ENCODE data around the gene F13A1.

Gene F13A1
- 0 to 0.61 (median 0.13) reads per million in 4 donors for total RNA-seq

DNA sequence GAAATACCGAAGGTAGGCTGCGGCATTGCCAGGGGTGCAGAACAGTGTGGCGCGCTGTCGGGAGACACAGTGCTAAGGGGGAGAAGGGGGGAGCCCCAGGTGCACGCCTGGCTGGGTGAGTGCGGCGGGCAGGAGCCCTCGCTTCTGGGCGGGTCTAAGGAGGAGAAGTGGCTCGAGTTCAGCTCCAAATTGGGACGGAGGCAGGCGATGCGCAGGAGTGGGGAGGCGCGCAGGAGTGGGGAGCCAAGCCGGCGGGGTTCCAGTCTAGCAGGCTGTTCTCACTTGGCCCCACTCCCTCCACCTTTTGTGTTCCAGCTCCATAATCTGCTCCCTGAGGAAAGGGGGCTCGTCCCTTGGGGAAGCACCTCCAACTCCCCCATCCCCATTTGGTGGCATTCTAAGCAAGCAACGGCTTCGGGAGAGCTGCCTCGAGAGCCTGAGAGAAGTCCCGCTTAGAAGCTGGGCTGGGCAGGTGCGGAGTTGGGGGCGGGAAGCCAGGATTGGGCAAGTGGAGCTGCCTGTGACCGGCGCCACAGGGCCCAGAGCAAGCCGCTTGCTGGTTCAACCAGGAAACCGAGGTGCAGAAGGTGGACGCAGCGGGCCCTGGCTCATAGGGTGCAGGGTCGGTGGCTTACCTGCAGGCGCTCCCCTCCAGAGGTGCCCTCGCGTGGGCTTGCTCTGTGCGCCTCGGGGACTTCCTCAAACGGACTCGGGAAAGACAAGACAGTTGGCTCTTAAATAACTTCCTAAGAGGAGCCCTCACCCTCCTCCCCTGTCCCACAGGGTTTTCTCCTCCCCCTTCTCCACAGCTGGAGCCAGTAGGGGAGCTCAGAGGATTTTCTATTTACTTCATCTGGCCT is at the start of gene F13A1:
TSS of gene F13A1 (minus strand) at position 711 of the 860 bp plus-strand sequence. CDS start 1,998 bp downstream, outside the sequence.
- no peak for DNase-seq

DNA sequence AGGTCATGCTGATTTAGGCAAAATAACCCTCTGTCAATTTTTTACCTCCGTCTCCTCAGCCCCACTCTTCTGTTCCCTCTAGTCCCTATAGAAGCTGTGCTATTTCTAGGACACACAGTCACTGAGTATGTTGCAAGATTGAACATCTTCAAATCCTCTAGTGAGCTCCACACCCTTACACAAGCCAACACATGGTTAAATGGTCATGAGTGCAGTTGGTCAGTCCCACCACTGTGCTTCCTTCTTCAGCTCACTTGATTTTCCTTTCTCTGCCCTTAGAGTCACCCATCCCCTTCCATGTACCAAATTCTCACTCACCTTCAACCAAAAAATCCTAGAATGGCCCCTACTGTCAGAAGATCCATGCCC is 48.2 kb upstream of the F13A1 start:
- no peak for DNase-seq

DNA sequence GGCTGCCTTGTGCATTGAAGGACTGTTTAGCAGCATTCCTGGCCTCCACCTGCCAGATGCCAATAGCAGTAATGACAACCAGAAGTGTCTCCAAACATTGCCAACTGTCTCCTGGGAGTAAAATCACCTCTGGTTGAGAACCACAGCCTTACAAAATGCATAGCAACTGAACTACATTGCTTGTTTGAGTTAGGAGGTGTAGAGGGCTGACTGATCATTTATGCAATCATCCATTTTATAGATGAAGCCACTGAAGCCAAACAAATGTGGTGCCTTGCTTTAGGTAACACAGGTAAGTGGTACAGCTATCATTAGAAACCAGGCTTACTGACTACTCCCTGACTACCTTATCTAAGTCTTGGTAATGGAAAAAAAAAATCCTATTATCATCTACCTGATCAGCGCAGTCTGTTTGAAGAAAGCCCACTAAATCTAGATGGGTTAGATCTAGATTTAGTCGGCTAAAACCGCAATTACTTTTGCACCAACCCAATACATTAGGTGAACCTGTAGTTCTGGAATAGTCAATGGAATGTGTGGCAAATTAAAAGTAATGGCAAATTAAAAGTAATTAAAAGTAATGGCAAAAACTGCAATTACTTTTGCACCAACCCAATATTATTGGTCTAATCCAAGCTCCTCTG is 47.7 kb upstream of the F13A1 start:
- no peak for DNase-seq

DNA sequence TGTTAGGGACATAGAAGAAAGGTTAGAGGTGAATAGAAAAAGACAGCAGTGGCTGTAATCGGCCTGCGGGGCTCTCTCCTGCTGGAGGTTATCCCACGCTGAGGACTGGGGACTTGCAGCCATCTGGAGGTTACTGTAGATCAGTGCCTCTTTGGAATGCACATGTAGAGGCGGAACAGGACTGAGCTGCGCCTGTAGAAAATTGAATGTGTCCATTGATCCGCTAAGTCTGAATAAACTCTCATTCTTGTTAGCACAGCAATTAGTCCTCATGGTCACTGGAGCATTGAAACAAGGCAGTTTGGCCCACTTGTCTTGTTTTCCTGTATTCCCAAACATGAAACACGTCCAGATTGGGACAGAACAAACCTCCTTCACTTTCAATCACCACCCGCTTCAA is 46.3 kb upstream of the F13A1 start:
- no peak for DNase-seq

DNA sequence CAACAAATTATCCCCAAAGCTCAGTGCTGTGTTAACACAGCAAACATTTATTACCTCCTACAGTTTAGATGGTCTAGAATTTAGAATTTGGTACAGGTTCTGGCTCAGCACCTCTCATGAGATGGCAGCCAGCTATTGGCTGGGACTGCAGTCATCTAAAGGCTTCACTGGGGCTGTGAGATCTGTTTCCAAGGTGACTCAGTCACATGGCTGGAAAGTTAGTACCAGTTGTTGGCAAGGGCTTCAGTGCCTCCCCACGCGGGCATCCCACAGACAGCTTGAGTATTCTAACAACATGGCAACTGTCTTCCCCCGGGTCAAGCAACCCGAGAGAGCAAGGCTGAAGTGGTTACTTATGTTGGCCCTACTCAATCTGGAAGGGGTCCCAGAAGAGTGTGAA is 44.8 kb upstream of the F13A1 start:
- no peak for DNase-seq

DNA sequence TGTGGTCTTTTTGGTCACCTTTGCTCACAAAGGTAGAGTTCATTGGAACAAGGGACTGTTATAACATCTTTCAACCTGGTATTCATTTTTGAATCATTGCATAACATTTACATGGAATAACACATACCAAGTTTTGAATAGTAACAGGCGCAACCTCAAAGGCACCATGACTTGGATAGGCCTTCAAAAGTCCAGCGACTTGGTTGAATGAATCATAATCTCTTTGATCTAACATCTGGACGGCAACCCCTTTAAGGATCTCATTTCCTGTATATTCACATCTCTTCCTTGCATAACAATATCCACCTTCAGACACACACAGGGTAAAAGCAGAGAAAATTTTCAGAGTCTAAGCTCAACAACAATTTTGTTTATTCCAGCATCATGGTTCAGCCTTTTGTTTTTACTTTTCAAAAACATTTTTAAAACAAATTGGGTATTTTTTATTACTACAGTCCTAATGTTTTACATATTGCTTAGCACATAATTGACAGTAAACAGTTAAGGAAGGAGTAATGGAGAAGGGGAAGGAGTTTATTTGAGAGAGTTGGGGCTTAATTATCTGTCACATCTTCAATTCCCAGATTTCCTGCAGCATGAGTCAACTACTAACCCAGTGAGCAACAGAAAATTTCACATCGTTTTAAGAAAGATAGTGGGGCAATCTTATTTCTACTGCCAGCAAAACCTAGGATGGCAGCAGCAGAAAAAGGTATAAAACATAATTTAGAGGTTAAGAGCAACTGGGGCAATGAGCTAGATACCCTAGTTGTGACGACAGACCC is 41.8 kb upstream of the F13A1 start:
- no peak for DNase-seq

DNA sequence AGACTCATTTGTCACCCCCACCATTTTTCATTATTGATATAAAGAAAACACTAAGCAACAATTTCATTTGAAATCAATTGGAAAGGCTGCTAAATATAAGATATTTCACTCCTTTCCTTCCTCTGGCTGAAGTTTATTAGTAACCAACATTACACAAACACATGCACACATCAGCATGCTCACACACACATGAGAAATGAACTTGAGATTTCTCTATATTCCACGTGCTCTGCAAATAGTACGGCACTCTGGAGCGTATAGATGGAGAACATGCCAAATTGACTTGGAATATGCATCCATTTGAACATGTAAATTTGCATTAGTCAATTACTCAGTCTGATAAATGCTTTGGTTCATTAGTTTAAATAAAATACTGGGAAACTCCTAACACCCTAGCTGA is 37.1 kb upstream of the F13A1 start:
- no peak for DNase-seq

DNA sequence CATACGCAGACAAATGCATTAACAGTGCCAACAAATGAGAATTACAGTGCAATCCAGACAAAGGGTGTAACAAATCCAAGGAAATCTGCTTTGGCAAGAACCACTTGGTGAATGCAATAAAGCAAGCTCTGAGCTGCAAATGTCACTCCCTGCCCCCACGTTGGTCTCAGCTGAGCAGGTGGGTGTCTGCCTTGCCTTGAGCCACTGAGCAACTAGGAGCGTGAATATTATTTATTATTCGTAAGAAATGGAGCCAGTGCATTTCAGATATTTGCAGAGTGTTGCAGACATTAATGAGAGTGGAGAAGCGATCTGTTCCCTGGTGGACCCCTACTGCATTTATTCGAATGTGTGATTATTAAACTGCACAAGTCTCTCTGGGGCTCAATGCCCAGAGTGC is 36.6 kb upstream of the F13A1 start:
- DNase-seq: no peak

DNA sequence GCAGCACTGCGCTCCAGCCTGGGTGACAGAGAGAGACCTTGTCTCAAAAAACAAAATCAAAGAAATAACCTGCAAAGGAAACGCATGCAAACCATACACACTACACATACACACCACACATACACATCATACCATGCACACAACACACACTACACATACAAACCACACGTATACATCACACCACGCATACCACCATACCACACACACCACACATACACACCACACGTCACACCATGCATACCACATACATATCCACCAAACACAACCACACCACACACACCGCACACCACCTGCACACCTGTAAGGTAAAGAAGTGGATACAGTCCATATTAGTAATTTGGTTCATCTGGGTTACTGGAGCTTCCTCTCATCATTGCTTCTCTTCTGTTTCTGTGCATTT is 32.3 kb upstream of the F13A1 start:
- no peak for DNase-seq

DNA sequence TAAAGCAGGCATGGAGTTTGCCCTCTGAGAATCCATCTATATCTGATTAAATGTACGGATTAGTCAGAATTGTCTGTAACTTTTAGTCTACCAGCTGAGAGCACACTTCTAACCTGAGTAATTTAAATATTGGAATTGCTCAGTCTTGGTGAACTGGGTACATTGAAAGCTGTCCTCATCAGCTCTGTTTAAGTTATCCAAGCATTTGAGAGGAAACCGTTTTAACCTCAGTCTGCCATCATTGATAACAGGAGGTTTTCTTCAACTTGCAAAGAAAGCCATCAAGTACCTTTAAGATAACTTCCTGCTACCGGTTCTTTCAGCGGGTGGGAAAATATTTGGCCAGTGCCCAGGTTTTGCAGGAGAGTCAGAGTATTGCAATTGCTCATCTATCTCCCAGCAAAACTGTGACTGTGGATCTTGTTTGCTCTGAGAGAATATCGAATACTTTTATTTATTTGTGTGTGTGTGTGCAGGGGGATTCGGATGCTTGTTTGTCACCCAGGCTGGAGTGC is 31.1 kb upstream of the F13A1 start:
- no peak for DNase-seq

DNA sequence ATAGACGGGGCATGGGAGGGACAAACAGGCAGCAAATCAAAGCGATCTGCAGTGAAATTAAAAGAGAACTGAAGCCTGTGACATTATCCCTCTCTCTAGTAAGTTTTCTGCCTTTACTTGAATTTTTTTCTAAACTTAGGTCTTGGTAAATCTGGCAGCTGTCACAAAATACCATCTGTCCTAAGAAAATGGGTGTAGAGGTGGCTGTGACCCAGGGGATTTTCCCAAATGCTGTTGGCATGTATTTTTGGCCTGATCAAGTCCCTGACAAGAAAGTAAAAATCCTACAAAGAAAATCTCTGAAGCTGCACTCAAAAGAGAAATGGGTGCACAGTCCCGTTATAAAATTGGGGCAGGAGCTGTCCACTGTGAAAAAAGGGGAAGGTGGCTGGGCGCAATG is 30.2 kb upstream of the F13A1 start:
- no peak for DNase-seq

DNA sequence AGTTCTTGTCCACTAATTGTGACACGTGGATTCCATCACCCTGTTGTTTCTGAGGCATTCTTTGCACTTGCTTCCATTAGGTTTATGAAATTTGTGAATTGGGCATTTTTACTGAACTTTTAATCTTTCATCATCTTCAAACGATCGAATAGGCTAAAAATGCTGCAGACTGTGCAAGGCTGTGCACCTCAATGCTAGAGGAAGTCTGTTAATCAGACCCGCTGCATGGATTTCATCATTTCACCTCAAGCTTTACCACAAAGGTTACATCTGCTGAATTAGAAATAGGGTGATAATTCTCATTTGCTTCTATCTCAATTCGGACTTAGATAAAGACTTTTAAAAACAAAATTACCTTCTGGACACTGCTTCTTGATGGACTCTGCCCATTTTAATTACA is 27.8 kb upstream of the F13A1 start:
- no peak for DNase-seq

DNA sequence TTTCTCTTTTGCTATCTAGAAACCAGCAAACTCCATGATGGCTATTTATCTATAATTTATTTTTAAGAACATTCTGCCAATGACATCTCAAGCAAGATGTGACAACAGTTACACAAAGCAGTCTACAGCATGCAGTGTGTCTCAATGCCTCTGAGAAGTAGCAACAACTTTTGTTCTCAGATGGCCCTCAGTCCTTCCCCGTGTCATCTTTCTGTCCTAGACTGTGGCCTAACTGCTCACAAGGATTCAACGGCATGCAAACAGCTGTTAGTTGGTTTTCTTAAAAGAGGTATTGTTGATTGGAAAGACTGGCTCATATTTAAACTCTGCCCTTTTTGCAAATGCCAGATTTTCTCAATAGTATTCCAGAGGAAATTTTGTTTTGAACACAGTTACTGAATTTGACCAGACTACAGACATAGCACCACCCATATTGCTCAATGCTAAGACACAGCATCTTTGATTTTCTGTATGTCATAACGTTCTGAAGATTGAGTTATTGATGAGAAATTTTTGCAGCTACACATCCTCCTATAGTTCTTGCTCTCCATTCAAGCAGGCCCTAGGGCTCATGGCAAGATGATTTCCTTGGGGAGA is 26.1 kb upstream of the F13A1 start:
- no peak for DNase-seq

DNA sequence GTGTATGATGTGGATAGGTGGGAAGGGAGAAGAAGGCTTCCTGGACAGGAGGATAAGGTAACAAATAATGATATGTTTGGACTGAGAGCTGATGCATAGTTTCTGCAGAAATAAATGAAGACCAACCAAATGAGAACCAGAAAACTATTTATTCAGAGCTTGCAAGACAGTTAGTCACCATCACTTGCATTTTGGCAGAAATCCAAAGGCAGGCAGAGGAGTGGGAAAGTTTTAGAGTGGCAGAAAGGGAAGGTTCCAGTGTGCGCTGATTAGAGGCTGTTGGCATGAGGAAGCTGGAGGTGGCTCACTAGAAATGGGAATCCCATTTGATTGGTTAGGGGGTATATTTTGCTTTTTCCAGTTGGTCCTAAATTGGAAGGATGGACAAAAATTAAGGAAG is 13.0 kb upstream of the F13A1 start:
- DNase-seq: no peak

DNA sequence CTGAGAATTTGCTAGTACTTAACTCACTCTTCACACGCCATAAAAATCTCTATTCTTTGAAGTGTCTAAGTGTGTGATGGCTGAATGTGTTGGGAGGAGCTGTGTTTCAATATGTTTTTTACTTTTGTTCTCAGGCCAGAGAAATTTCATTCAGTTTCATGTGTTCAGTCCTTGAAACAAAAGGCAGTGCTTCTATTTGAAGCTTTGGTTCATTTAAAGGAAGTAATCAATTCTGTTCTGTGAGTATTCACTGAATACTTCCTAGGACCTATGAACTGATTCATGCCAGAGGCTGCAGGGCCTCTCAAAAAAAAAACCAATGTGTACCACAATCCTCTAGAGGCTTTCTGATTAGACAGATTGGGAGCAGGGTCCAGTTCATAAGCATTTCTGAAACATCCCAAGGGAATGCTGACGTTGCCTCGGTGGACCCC is 12.4 kb upstream of the F13A1 start:
- no peak for DNase-seq

DNA sequence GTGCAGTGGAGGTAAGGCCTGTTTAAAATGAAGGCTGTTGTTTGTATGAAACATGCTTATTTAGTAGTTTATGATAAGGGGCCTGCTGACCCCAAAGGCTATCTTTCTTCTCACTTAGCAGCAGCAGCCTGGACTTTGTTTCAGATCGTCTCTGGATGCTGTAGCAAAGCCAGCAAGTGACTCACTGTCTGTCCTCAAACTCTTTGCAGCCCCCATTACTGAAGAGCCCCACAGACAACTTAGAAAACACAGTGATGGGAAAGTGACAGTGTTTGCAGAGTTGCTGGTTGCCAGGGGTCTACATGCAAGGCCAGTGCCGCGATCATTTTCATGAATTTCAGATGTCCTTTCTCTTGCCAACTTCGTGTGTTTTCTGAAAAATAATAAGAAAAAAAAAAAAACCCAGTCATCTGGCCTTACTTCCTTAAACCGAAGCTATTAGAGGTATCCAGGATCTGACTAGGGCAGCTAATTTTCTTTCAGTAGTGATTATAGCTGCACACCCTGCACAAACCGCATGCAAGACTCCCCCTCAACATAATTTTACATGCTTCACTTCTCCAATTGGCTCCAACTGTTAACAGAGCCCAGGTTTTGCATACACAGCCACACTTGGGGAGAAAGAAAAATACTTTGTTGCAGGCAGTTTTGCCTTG is 11.6 kb upstream of the F13A1 start:
- no peak for DNase-seq

DNA sequence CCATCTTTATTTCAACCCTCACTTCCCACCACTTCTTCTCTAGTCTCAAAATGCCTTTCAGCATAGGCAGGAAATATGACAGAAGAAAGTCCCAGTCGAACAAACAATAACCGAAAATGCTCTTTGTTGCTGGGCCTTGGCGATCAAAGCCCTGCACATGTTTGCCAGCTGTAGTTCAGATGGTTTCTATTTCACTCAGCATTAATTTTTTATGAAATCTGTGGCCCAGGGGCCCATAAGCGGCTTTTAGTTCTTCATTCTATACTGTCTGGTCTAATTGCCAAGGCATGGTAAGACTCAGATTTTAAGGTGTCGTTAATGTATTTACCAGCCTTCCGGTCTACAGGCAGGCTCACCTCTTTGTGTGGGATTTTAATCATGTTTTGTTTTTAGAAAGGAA is 10.9 kb upstream of the F13A1 start:
- peak in 1 of 5 donors; percentile 11 for DNase-seq

DNA sequence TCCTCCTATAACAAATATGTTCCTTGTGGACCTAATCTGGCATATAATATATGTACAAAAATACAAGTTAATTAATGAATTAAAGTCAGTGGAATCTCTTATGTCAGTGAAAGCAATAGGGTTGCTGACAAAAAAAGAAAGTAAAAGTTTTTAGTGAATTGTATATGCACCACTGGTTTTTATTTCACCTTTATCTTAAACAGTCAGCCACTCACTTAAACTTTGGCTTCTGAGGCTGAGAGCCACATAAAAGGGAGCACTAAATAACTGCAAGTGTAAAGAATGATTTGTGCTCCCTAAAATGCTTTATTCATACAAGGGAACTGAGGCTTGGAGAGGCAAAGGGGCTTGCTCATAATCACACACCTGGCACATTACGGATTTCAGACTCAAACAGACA is 9.9 kb upstream of the F13A1 start:
- DNase-seq: no peak

DNA sequence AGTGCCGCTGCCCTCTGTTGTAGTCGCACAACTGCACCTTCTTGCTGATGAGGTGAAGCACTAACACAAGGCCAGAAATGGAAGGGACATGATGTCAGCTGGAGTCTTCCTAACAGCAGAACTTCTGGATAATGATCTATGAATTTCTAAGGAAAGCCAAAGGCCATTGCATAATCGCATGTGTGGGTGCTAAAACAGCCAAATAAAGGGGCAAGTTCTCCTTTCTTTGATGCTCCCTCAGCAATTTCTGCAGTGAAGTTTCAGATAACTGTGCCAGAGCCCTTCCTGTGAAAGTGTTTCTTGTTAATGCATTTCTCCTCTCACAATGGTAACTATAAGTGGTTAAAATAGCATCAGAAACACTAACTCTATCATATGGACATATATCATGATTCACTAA is 8.0 kb upstream of the F13A1 start:
- DNase-seq: no peak

DNA sequence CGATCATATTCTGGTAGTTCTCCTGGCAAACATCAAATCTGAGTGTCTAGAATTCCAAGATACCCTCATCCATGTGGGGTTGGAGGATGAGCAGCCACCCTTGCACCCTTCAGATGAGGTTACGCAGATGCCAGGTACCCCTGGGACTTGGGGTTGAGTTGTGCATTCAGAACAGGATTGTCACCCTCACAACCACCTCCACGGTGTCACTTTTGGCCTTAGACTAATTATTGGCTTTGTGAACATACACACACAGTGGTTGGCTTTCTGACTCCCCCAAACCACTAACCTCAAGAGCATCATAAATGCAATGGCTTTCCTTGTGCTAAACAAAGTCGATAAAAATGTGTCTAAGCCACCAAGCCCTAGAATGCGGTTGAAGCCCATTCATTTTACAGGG is 2.9 kb upstream of the F13A1 start:
- DNase-seq: no peak

DNA sequence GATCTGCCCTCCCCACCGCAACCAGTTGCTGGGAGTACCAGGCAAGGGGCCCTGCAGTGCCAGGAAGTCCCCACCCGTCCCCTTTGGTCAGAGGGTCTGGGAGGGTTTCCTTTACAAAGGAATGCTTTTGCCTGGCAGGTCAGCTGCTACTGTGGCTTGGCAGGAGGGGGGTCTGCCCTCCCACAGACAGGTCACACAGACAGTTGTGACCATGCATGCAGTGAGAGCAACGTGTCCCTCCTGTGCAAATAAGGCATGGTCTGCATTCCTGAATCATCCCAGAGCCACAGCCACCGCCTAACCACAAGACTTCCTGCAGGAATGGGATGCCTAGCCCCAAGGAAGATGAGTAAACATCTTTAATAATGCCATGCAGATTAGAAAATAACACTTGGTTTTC is 439 bp upstream of the F13A1 start:
- no peak for DNase-seq

Measured in T-helper 1 cell (primary cell).